C4-2B (cell line): ENCODE results near the gene S100A7.

ENCODE experiments used
- CTCF ChIP-seq: fragments of 450-650 bp; conservative IDR thresholded peaks from 2 replicates; pipeline ENCODE4 v1.5.1; 2017; ENCODE audit warnings: mild to moderate bottlenecking
- ZFX ChIP-seq: fragments of 450-650 bp; IDR thresholded peaks from 2 replicates; pipeline ENCODE4 v1.6.1; 2017

- TF ChIP-seq CTCF (no peak), ZFX (no peak)
These were observed 17.7 kb upstream of the S100A7 start for GRCh38 chr1:153478047-153478691.
